IPS DF 19.7 (cell line): Measurements from ENCODE around the gene EEFSEC.

Source experiments
- DNase-seq: peaks from one replicate; pipeline ENCODE4 v3.0.0-alpha.2; 2013; ENCODE audit warnings: low read depth, low spot score

Gene EEFSEC, protein sequence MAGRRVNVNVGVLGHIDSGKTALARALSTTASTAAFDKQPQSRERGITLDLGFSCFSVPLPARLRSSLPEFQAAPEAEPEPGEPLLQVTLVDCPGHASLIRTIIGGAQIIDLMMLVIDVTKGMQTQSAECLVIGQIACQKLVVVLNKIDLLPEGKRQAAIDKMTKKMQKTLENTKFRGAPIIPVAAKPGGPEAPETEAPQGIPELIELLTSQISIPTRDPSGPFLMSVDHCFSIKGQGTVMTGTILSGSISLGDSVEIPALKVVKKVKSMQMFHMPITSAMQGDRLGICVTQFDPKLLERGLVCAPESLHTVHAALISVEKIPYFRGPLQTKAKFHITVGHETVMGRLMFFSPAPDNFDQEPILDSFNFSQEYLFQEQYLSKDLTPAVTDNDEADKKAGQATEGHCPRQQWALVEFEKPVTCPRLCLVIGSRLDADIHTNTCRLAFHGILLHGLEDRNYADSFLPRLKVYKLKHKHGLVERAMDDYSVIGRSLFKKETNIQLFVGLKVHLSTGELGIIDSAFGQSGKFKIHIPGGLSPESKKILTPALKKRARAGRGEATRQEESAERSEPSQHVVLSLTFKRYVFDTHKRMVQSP

DNA sequence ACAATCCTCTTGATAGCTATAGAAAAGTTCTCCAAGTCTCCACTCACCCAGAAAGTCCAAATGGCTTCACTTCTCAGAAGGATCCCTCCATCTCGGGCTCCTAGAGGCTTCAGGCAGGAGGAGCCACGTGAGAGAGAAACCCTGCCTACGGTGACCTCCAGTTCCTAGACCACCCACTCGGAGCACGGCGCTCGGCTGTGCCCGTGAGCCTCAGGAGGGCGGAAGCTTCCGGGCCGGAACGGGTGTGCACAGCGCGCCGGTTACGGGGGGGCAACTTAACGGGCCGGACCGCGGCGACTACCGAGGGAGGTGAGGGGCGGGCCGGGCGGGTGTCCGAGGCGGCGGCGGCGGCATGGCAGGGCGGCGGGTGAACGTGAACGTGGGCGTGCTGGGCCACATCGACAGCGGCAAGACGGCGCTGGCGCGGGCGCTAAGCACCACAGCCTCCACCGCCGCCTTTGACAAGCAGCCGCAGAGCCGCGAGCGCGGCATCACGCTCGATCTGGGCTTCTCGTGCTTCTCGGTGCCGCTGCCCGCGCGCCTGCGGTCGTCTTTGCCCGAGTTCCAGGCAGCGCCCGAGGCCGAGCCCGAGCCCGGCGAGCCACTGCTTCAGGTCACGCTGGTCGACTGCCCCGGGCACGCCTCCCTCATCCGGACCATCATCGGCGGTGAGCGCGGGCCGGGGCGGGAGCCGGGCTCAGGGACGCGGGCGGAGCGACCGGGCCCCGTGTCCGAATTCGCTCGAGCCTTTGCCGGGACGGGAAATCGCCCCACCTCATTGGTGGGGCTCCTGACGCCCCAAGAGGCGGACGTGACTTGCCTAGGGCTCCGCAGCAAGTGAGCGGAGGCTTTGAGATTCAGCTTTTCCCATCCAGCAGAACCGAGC lies at the start of gene EEFSEC:
TSS of gene EEFSEC (plus strand) at position 326 of the 886 bp plus-strand sequence. CDS start at position 353, 27 bp downstream.
- DNase-seq, result no peak

DNA sequence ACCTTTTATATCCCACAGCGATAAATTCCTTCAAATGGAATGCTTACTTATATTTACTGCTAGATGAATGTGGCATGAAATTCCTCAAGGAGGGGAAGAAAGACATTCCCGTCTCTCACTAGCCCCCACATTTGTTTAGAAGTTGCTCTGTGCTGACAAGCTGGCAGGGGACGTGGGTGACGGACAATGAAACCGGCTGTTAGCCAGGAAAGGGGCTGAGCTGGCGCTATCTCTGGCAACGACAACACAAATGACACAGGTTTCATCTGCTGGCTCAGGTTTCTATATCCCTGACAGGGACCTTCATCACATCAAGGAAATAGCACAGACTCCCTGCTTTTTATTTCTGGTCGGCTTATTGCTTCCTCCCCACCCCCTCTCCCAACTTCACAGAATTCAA lies 45.4 kb upstream of the EEFSEC start:
- DNase-seq, result no peak

DNA sequence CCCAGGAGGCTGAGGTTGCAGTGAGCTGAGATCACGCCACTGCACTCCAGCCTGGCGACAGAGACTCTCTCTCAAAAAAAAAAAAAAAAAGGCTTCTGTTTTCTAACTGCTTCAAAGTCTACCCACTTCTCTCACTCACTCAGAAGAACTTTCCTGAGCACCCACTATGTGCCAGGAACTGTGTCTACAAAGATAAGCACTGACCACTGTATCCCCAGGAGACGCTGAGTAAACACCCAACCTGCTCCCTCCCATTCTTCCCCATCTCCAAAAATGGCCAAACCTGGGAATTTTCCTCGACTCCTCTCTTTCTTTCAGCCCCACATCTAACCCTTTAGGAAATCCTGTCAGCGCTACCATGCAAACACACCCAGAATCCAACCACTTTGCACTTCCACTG lies 42.1 kb upstream of the EEFSEC start:
- no peak for DNase-seq

DNA sequence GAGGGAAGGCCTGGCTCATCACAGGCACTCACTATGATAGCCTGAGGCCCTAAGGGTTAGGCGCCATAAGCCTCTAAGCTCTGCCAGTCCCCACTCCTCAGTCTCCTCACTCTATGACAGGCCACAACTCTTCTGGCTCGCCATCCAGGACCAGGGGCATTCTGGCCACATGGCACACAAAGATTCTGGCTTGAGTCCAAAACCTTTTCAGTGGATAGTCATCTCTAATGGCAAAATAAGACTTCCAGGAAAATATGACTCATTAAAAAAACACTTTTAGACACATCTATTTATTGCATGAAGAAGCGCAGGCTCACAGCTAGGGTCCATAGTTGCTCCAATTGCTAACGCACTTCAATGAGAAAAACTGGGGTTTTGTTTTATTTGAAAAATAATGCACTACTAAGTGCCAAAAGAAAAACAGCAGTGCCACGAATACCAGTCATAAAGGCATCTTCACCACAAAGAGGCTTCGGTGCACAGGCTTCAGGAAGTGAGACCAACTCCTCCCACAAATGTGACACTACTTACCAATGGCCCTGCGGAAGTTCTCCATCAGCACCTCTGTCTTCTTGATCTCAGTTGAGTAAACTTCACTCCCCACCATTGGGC lies 40.8 kb upstream of the EEFSEC start:
- no peak for DNase-seq

DNA sequence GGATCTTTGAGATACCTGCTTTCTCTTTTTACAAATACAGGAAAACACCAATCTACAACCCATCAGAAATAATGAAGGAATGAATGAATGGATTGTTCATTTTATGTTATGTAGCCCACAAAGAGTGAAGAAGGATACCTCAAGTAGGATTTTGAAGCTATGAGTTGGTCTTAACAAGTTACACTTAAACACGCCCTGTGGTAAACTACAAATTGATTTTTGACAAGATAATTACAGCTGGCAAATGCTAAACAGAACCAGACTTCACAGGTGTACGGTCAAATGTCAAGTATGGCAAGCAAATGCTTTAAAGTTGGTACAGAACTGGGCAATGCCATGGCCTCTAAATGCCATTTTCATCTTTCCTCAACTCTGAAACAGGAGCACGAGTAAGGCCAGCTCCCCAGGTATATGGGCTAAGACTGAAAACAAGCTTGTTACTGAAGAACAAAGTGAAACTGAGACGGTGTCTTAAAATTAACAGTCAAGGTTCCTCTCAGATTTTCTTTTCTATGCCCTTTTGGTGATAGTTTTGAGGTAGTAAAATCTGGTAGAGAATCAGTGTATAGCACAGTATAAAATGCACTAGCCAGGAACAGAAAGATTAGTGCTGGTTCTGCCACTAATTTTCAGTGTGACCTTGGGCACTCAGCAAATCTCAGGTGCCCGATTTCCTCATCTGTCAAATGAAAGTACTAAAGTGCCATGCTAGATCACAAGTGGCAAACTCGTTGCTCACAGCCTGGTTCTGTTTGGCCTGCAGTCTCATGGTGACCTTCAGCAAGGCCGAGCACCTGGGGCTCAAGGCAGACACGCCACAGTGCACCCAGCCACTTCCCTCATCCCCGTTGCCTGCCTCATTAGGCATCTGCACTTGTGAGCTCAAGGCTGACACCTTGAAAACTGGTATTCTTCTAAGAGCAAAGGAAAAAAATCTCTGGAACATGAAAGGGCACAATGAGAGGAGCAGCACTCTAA lies 39.2 kb upstream of the EEFSEC start:
- no peak for DNase-seq

DNA sequence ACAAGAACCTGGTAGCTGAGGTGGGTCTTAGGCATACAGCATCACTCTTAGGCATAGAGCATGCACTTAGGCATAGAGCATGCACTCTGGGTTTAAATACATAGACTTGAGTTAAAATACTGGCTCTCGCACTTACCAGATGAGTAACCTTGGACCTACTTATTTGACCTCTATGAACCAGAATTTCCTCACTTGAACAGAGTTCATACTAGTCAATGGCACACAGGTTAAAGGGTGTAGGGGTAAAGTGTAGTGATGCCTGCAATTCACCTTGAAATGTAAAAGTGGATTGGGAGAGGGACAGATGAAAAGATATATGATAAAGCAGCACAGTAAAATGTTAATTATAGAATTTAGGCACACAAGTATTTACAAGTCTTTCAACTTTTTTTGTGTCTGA lies 31.3 kb upstream of the EEFSEC start:
- DNase-seq, result no peak

DNA sequence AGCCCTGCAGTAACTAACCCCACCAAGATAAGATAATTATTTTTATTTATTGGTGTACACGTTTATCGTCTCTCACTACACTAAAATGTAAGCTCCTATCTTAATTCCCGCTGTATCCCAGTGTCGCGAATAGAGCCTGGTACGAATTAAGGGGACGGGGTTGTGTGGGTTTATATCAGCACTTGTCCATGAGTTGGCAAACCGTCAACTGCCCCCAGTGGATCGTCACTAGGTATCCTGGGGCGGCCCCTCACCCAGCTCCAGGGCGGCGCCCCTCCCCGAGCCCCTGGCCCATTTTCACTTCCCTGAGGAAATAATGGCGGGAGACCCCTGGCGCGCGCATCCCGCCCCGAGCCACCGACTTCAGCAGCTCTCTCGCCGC lies 30.1 kb upstream of the EEFSEC start:
- no peak for DNase-seq

DNA sequence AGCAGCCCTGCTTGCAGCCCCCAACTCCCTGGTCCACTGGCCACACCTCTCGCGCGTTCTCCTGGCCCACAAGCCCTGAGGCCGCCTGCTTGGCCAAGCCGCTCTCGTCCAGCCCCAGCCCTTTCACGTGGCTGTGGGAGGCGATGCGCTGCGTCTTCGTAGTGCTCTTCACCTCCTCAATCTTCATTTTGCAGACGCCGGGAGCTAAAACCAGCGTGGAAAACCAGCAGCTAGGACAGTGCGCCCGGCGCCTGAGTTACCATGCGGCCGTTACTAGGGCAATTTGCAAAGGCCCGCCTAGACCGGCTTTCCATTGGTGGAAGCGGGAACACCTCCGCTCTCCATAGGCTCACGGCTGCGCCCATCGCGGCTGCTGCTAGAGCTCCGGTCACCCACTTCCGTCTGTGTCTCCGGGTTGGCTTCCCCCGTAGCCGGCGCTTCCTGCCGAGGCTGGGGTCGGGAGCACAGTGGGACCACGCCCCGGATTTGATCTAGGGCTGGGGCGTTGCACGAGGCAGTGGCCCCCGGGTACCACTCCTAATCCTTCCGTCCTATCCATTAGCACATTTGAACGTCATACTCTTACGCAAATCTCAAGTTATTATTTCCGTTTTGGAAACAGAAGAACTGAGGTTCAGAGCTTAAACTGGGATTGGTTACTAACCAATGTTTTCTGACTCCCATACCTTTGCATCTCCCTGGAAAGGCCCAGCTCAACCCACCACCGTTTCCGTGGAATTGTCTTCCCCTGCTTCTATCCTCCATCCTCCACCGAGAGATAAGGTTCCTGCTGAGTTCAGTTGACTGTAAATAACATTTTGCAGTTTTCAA lies 29.5 kb upstream of the EEFSEC start, which contains the start of gene RUVBL1:
TSS of gene RUVBL1 (minus strand) at position 275 of the 831 bp plus-strand sequence. CDS start at position 187, 88 bp downstream.
- DNase-seq, result peak; percentile 92

DNA sequence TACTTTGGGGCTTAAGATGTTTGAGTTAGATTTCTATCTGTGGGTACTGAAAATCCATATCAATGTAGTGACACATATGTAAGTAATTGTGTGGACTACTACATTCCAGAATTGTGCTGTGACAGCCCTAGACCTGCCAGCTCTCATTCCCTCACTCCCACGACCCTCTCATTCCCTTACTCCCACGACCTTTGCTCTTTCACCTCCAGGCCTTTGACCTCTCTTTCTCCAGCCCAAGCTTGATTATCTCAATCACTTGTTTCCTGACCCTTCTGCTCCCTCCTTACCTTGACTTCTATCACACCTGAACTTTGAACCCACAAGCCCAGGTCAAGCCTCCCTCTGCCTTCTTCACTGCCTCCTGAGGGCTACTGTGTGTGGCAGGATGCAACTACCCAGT lies 26.0 kb upstream of the EEFSEC start:
- DNase-seq, result no peak

DNA sequence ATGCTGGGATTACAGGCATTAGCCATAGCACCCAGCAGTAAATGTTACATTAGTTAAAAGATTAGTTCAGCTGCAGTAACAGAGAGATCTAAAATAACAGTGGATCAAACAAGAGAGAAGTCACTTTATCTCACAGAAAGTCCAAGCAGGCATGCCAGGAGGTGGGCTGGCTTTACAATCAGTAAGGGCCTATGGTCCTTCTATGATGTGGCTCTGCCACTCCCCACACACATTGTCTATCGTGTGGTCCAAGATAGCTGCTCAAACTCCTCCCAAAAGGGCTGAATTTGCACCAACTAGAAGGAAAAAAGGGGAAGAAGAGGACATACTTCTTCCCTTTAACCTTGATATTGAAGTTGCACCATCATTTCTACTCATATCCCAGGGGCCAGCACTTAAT lies 25.0 kb upstream of the EEFSEC start:
- DNase-seq, result no peak

DNA sequence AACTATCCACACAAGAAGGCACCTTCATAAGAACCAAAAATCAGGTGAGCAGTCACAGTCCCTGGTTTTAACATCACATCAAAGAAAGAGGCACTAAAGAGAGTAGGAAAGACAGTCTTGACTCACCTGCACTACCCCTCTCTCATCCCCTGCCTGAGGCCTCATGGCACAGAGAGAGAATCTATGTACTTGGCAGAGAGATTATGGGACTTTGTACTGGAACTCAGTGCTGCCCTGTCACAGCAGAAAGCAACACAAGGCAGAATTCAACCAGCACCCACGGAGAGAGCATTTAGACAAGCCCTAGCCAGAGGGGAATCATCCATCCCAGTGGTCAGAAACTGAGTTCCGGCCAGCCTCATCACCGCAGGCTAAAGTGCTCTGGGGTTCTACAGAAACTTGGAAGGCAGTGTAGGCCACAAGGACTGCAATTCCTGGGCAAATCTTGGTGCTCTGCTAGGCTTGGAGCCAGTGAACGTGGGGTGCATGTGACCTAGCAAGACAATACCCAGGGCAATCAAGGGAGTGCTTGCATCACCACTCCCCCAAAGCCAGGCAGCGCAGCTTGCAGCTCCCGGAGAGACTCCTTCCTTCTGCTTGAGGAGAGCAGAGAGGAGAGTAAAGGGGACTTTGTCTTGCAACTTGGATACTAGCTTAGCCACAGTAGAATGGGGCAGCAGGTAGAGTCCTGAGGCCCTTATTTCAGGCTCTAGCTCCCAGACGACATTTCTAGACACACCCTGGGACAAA lies 21.2 kb upstream of the EEFSEC start:
- DNase-seq, result no peak

DNA sequence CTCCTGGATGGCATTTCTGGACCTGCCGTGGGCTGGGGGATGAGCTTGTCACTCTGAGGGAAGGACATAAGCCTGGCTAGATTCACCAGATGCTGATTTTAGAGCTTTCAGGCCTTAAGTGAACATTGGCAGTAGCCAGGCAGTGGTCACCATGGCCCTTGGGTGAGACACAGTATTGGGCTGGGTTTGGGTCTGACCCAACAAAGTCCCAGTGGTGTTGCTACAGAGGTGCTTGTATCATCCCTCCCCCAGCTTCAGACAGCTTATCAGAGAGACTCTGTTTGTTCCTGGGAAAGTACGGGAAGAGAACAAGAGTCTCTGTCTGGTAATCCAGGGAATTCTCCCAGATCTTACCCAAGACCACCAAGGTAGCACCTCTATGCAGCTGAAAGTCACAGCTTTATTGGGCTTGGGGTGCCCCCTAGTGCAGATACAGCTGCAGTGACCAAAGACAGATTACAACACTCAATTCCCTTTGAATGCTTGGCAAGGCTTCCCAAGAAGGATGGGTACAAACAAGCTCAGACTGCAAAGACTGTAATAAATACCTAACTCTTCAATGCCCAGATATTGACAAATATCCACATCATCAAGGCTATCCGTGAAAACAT lies 19.9 kb upstream of the EEFSEC start:
- DNase-seq, result no peak

DNA sequence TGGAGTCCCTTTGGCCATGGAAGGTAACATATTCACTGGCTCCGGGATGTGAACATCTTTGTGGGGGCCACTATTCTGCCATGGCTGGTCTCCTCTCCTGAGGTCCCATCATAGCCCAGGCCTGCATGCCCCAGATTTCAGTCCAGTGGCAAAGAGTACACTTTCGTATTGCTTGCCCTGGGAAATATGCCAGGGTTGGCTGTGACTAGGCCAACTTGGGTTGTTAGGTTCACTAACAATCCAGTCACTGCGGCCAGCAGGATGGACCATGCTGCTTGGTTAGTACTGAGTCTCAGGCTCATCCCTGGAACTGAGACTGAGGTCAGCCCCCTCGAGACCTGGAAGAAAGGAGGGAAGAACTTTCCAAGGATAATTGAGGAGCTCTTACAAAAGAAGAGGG lies 9.8 kb upstream of the EEFSEC start:
- DNase-seq, result no peak

DNA sequence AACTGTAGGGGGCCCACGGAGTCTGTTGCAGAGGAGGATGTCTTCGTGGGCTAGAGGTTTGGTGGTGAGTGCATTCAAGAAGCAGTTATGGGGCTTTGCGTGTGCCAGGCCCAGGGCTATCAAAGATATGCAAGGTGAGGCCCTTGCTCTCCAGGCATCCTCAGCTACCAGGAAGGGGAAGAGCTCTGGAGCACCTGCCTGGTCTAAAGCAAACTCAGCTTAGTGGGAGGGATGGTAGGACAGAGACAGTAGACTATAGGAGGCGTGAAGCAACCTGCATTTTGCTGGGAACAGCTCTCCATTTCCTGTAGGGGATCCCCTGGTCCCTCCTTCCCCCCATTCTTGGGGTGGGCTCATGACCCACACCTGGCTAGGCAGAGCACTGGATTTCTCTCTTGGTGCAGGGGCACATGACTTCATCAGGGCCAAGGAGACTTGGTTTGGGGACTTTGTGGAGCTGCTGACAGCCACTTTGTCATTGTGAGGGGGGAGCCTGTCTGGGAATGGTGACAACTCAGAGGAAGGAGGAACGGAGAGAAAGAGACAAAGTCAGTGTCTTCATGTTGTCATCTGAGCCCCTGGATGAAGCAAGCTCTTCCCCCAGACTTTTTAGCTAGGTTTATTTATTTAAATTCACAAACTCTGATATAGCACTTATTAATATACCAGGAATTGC lies 8.6 kb upstream of the EEFSEC start:
- no peak for DNase-seq

DNA sequence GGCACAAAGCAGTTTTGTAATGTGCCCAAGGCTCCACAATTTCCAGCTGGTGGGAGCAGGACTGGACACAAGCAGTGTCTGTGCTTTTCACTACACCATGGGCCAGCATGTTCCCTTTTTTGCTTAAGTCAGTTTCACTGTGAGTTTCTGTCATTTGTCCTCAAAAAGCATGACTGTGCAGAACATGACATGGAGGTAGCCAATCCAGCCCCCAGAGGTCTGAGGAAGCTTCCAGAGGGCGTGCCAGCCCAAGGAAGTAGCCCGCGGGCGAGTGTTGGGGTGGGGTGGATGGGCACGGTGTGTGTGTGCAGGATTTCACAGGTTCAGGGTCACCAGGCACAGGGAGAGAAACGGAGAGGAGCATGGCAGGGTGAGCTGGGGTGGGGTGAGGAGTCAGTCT lies 8.0 kb upstream of the EEFSEC start:
- DNase-seq, result no peak

DNA sequence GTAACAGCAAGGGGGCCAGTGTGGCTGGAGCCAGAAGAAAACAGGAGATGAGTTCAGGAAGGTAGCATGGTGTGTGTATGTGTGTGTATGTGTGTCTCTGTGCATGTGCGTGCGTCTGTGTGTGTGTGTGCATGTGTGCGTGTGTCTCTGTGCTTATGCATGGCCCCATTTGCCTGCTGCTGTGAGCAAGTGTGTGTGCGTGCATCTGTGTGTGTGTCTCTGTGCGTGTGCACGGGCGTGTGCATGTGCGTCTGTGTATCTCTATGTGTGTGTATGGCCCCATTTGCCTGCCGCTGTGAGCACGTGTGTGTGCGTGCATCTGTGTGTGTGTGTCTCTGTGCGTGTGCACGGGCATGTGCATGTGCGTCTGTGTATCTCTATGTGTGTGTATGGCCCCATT lies 7.1 kb upstream of the EEFSEC start:
- no peak for DNase-seq

DNA sequence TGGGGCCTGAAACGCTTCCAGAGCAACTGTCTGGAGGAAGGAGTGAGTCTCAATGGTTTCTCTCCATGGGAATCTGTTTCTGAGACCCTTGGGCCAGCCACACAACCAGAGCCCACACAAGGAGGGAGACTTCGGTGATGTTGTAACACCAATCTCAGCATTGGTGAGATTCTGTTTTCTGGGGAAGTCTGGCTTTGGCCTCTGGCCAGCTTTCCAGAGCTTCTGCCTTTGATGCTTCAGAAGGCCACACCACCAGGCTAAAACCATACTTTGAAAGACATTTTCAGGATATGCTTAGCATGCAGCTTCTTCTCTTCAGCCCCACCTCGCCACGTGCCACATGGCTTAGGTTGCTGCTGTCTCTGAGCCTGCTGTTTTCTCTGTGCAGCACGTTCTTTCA lies 3.6 kb upstream of the EEFSEC start:
- DNase-seq, result no peak

DNA sequence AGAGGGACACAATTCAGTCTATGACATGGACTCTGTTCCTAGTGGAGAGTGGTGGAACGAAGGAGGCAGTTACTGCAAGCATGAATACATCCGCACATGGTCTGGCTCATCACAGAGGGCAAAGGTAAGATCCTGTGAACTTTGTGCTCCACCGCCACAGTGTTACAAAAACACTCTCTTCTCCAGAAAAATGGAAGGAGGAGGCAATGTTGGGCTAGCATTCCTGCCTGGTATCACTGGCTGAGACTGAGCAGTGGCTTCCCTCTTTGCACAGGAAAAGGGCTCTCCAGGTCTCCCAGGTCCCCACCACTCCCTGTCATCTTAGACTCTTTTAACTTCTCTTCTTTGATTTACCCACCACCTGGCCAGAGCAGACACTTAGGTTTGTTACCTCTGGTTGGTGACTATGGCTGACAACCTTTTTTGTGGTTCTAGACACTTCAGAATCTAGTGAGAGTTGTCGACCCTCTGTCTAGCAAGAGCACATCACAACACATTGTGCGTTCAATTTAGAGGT lies 1.5 kb upstream of the EEFSEC start:
- no peak for DNase-seq
